ENCODE data around the gene ASCC1. TPM values are rescaled to one million over a fixed set of nuclear protein-coding genes. Genes with fewer than 3 reads are reported as not detected.

Gene ASCC1
- total and polyA plus RNA-seq, 2 donors (not counting 3 experiments of a cell fraction or from before 2014, with no cell fraction given), result 16.0 to 24.9 TPM

DNA sequence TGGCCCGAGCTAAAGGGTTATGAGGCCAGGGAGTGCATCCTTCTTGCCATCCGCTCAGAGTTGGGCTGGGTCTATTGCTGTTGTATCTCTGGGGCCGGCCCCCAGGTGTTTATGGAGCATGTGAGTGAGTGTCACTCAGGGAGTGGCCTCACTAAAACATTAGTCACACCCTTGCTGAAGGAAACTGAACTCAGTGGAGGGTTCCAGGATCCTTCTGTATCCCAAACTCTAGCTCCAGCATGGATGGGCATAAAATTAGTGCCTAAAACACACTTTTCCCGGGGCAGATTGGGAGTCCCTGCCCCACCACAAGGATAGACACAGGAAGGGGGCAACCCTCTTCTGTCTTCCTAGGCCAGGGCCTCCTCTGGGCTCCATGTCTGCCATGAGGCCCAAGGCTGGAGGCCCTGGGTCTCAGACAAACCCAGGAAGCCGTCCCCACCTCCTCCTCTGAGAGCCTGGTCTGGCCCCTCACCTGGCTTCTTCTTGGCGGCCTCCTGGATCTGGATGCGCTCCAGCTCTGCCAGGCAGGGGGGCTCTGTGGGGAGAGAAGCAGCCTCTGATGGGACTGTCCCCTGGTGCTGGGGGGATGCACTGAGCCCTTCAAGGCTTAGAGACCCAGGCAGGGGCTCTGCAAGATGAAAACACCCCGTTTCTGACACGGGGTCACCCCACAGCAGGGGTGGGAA is 152.2 kb downstream of the ASCC1 start:
- no peak overlapping the region for H3K27ac ChIP-seq (ENCODE audit: insufficient read depth, low read depth, low read length)
- DNase-seq (ENCODE audit: low read depth, low spot score), result no peak
- dilution Hi-C loops (cut with MboI; ENCODE audit: extremely low pct_ligation_motif_present, low sequenced_read_pairs), result no loop called here
- no peaks in the 10 kb centered on the region for H3K9me3 ChIP-seq (replicated peaks; ENCODE audit: control insufficient read depth, insufficient read depth, low read length)
- BruUV-seq (replicated peaks), result no TSS peak
- CTCF ChIA-PET, result interaction anchor here (4.2 kb wide), 1 partner anchor 15 kb away, joined by 27 read pairs; no protein-coding TSS in a partner anchor
- H3K4me2 ChIP-seq (ENCODE audit: insufficient read depth, low read length), result no peak overlapping the region
- H4K20me1 ChIP-seq (replicated peaks; ENCODE audit: control insufficient read depth, extremely low read depth, insufficient read depth, low read length), result no peaks in the 10 kb centered on the region
- no peaks in the 10 kb centered on the region for H3K27me3 ChIP-seq (ENCODE audit: control insufficient read depth in 2 of 2, insufficient read depth in 2 of 2, low read length in 2 of 2)
- intact Hi-C loops (cut with micrococcal nuclease), result no loop called here
- FAIRE-seq, result no peak
- no peaks in the 10 kb centered on the region for H3K9me1 ChIP-seq (replicated peaks; ENCODE audit: control insufficient read depth, extremely low read depth, insufficient read depth, low read length)
- TF ChIP-seq MYC (IDR thresholded peaks at IDR 0.05; ENCODE audit: low read depth, low read length), result no peak
- TF ChIP-seq JUN (IDR thresholded peaks at IDR 0.05; ENCODE audit: borderline replicate concordance, insufficient read depth, insufficient read length, low read depth), result no peak
- TF ChIP-seq FOS (IDR thresholded peaks at IDR 0.05; ENCODE audit: borderline replicate concordance, insufficient read depth, low read length), result no peak
- TF ChIP-seq EZH2 (IDR thresholded peaks at IDR 0.05; ENCODE audit: borderline replicate concordance, low read depth, low read length, severe bottlenecking), result no peak
- TF ChIP-seq POLR2A (IDR thresholded peaks at IDR 0.05; ENCODE audit: low read depth, low read length), result no peak
- TF ChIP-seq POLR2AphosphoS5 (IDR thresholded peaks at IDR 0.05; ENCODE audit: insufficient read depth, low read depth, low read length), result no peak
- TF ChIP-seq, protein P1, sequence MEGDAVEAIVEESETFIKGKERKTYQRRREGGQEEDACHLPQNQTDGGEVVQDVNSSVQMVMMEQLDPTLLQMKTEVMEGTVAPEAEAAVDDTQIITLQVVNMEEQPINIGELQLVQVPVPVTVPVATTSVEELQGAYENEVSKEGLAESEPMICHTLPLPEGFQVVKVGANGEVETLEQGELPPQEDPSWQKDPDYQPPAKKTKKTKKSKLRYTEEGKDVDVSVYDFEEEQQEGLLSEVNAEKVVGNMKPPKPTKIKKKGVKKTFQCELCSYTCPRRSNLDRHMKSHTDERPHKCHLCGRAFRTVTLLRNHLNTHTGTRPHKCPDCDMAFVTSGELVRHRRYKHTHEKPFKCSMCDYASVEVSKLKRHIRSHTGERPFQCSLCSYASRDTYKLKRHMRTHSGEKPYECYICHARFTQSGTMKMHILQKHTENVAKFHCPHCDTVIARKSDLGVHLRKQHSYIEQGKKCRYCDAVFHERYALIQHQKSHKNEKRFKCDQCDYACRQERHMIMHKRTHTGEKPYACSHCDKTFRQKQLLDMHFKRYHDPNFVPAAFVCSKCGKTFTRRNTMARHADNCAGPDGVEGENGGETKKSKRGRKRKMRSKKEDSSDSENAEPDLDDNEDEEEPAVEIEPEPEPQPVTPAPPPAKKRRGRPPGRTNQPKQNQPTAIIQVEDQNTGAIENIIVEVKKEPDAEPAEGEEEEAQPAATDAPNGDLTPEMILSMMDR (IDR thresholded peaks at IDR 0.05; ENCODE audit: extremely low read depth in 1 of 2, insufficient read depth in 1 of 2, low read depth in 1 of 2, low read length in 2 of 2), result no peak
- no peak for TF ChIP-seq GATA2 (IDR thresholded peaks at IDR 0.05; ENCODE audit: insufficient read depth, insufficient read length, low read depth, low read length)
- TF ChIP-seq, protein P2, sequence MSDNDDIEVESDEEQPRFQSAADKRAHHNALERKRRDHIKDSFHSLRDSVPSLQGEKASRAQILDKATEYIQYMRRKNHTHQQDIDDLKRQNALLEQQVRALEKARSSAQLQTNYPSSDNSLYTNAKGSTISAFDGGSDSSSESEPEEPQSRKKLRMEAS (IDR thresholded peaks at IDR 0.05; ENCODE audit: insufficient read depth, insufficient read length), result no peak
- no peaks in the 10 kb centered on the region for H3K36me3 ChIP-seq (ENCODE audit: control insufficient read depth in 2 of 2, extremely low read depth in 1 of 2, insufficient read depth in 2 of 2, low read length in 2 of 2)
- H3K4me3 ChIP-seq (replicated peaks in 1 of 3; ENCODE audit: insufficient read depth in 1 of 3, low read depth in 1 of 3, low read length in 3 of 3), result no peak overlapping the region
- H2AFZ ChIP-seq (ENCODE audit: low read depth, low read length), result no peak overlapping the region
- no peaks in the 10 kb centered on the region for H3K79me2 ChIP-seq (ENCODE audit: control insufficient read depth, insufficient read depth, low read length)
- peaks cover 7% of the 10 kb centered on the region for H3K4me1 ChIP-seq (ENCODE audit: control insufficient read depth, extremely low read depth, insufficient read depth, low read length)
- no peak overlapping the region for H3K9ac ChIP-seq (replicated peaks; ENCODE audit: extremely low read depth, insufficient read depth, low read length)
- POLR2A ChIA-PET, result no interaction called here
